Islet precursor cell (in vitro differentiated cells): Measurements from ENCODE around the gene CYP21A2.

Experiments used
- DNase-seq: peaks from one replicate; pipeline ENCODE4 v3.0.0-alpha.2; 2018

Gene CYP21A2

GRCh38 chr6:32083812-32084768 is 45.9 kb downstream of the CYP21A2 start:
- no peak for DNase-seq

GRCh38 chr6:32084780-32085179 is 46.6 kb downstream of the CYP21A2 start:
- no peak for DNase-seq

- no peak for DNase-seq
Observed at GRCh38 chr6:32085759-32086459, 47.7 kb downstream of the CYP21A2 start.

GRCh38 chr6:32086661-32087573 is 48.7 kb downstream of the CYP21A2 start:
- DNase-seq: no peak

GRCh38 chr6:32087574-32088486 is 49.6 kb downstream of the CYP21A2 start:
- peak; percentile 93 for DNase-seq

- peak; percentile 54 for DNase-seq
Observed at GRCh38 chr6:32088487-32089049, 50.4 kb downstream of the CYP21A2 start.

- DNase-seq: no peak
Observed at GRCh38 chr6:32089082-32089828, 51.0 kb downstream of the CYP21A2 start.
